HEK293 (cell line): Measurements from ENCODE around the gene VEPH1.

Source experiments
- CTCF ChIA-PET: fragments of 350-600 bp; formaldehyde crosslinking; extraction: SDS; loops from one replicate; lab custom pipeline; 2021; ENCODE audit warnings: antibody characterized with exemption; lab: Yijun Ruan, JAX
- POLR2A ChIA-PET: fragments of 300-600 bp; formaldehyde crosslinking; extraction: SDS; loops from one replicate; lab custom pipeline; 2020; ENCODE audit warnings: antibody characterized with exemption, inconsistent platforms; lab: Yijun Ruan, JAX
- H3K27ac ChIP-seq: fragments of 200-500 bp; sonication (Bioruptor generic); 2 replicates; pipeline ENCODE4 v1.5.1; 2014; ENCODE audit warnings: low read depth, low read length, control low read depth, inconsistent platforms; ENCODE audit errors: extremely low read depth
- H3K36me3 ChIP-seq, 2 experiments: fragments of 200-500 bp in 1 of 2; sonication (Bioruptor generic) in 1 of 2; 1 replicate in 1 of 2; 2 replicates in 1 of 2; pipeline ENCODE4 v1.5.1; 2014 to 2017; ENCODE audit warnings: inconsistent platforms in 2 of 2, low read length in 2 of 2; ENCODE audit not compliant: control insufficient read depth in 2 of 2, insufficient read depth in 1 of 2
- H3K4me1 ChIP-seq: fragments of 200-500 bp; sonication (Bioruptor generic); 2 replicates; pipeline ENCODE4 v1.5.1; 2014; ENCODE audit warnings: mild to moderate bottlenecking, low read length, inconsistent platforms; ENCODE audit not compliant: control insufficient read depth, insufficient read depth
- H3K4me3 ChIP-seq: 2 replicates; pipeline ENCODE4 v1.5.1; 2011; ENCODE audit warnings: low read depth, mild to moderate bottlenecking, control low read depth, low read length, moderate library complexity
- H3K9me3 ChIP-seq: fragments of 200-500 bp; sonication (Bioruptor generic); 2 replicates; pipeline ENCODE4 v1.5.1; 2014; ENCODE audit warnings: low read depth, low read length, inconsistent platforms; ENCODE audit not compliant: control insufficient read depth, insufficient read depth
- CTCF ChIP-seq: fragments of 450-650 bp; formaldehyde crosslinking; IDR thresholded peaks from 2 replicates; pipeline ENCODE4 v1.5.1; 2016; ENCODE audit warnings: missing biosample characterization, missing genetic modification characterization
- HOXC10 ChIP-seq: sonication (generic); formaldehyde crosslinking; IDR thresholded peaks from 2 replicates; pipeline ENCODE4 v1.8.1; 2023; ENCODE audit warnings: mild to moderate bottlenecking, missing genetic modification reagents
- INSM2 ChIP-seq: fragments of 450-650 bp; formaldehyde crosslinking; IDR thresholded peaks from 2 replicates; pipeline ENCODE4 v1.5.1; 2016; ENCODE audit warnings: missing biosample characterization, missing genetic modification characterization
- KLF17 ChIP-seq: fragments of 450-650 bp; formaldehyde crosslinking; IDR thresholded peaks from 2 replicates; pipeline ENCODE4 v1.5.1; 2016; ENCODE audit warnings: missing biosample characterization, missing genetic modification characterization
- MYNN ChIP-seq: fragments of 450-650 bp; formaldehyde crosslinking; IDR thresholded peaks from 2 replicates; pipeline ENCODE4 v1.5.1; 2016; ENCODE audit warnings: missing biosample characterization, missing genetic modification characterization, borderline replicate concordance
- PRDM10 ChIP-seq: fragments of 450-650 bp; formaldehyde crosslinking; IDR thresholded peaks from 2 replicates; pipeline ENCODE4 v1.5.1; 2016; ENCODE audit warnings: missing biosample characterization, missing genetic modification characterization
- ZBTB6 ChIP-seq: fragments of 450-650 bp; formaldehyde crosslinking; IDR thresholded peaks from 2 replicates; pipeline ENCODE4 v1.5.1; 2017; ENCODE audit warnings: missing biosample characterization, missing genetic modification characterization
- ZNF174 ChIP-seq: fragments of 450-650 bp; formaldehyde crosslinking; IDR thresholded peaks from 2 replicates; pipeline ENCODE4 v1.5.0; 2017; ENCODE audit warnings: missing biosample characterization, mild to moderate bottlenecking, missing genetic modification characterization
- ZNF2 ChIP-seq: fragments of 450-650 bp; formaldehyde crosslinking; IDR thresholded peaks from 2 replicates; pipeline ENCODE4 v1.5.1; 2016; ENCODE audit warnings: missing biosample characterization, missing genetic modification characterization
- ZNF202 ChIP-seq: fragments of 450-650 bp; formaldehyde crosslinking; IDR thresholded peaks from 2 replicates; pipeline ENCODE4 v1.5.1; 2016; ENCODE audit warnings: missing biosample characterization, missing genetic modification characterization, borderline replicate concordance
- ZNF280C ChIP-seq: fragments of 450-650 bp; formaldehyde crosslinking; IDR thresholded peaks from 2 replicates; pipeline ENCODE4 v1.5.1; 2016; ENCODE audit warnings: missing biosample characterization, missing genetic modification characterization
- ZNF558 ChIP-seq: fragments of 450-650 bp; formaldehyde crosslinking; IDR thresholded peaks from 2 replicates; pipeline ENCODE4 v1.5.1; 2016; ENCODE audit warnings: missing biosample characterization, missing genetic modification characterization
- ZNF560 ChIP-seq: fragments of 450-650 bp; formaldehyde crosslinking; IDR thresholded peaks from 2 replicates; pipeline ENCODE4 v1.5.1; 2017; ENCODE audit warnings: missing biosample characterization, missing genetic modification characterization, borderline replicate concordance
- ZNF580 ChIP-seq: fragments of 450-650 bp; formaldehyde crosslinking; IDR thresholded peaks from 2 replicates; pipeline ENCODE4 v1.5.1; 2016; ENCODE audit warnings: missing biosample characterization, missing genetic modification characterization
- ZNF600 ChIP-seq: fragments of 450-650 bp; formaldehyde crosslinking; IDR thresholded peaks from 2 replicates; pipeline ENCODE4 v1.5.1; 2016; ENCODE audit warnings: missing biosample characterization, missing genetic modification characterization
- ZNF629 ChIP-seq: fragments of 450-650 bp; formaldehyde crosslinking; IDR thresholded peaks from 2 replicates; pipeline ENCODE4 v1.5.1; 2017; ENCODE audit warnings: missing biosample characterization, missing genetic modification characterization
- ZNF830 ChIP-seq: fragments of 450-650 bp; IDR thresholded peaks from 2 replicates; pipeline ENCODE4 v1.5.0; 2018; ENCODE audit warnings: missing biosample characterization, missing genetic modification characterization, low read depth, mild to moderate bottlenecking, moderate library complexity
- TF ChIP-seq, protein P1 (sequence below): fragments of 450-650 bp; formaldehyde crosslinking; IDR thresholded peaks from 2 replicates; pipeline ENCODE4 v1.5.1; 2016; ENCODE audit warnings: missing biosample characterization, missing genetic modification characterization

Gene VEPH1

GRCh38 chr3:157465741-157466140 lies 37.5 kb downstream of the VEPH1 start (continued):
- TF ChIP-seq ZNF280C, result no peak
- TF ChIP-seq CTCF (tag by site-specific recombination), result no peak

DNA sequence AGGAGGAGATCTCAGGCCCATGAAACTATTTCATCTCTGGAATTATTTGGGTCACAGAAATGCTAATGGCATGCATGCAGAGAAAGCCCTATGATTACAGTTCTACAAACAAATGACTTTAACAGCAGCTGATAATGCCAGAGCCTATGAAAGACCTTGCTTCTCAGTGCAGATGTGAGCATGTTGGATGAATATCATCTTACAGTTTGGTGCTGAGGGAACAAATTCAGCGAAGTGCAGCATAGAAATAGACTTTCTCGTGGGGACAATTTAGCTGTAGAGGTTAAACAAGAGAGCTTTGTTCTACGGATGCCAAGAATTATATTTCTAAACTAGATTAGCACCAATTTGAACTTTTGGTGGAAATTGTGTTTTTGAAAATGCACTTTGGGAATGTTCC lies 38.9 kb downstream of the VEPH1 start:
- Histone ChIP-seq H3K4me1 (no peaks in the 10 kb centered on the region), H3K4me3 (no peak overlapping the region), H3K27ac (no peak overlapping the region), H3K36me3 (no peaks in the 10 kb centered on the region), H3K9me3 (no peaks in the 10 kb centered on the region)
- POLR2A ChIA-PET, result no interaction called here
- no peak for TF ChIP-seq ZNF174 (tag by site-specific recombination)
- TF ChIP-seq ZNF558 (tag by site-specific recombination), result no peak
- TF ChIP-seq ZNF629, result no peak
- TF ChIP-seq HOXC10 (CRISPR knock-in tag), result no peak
- TF ChIP-seq MYNN, result no peak
- no peak for TF ChIP-seq ZNF830 (tag by site-specific recombination)
- TF ChIP-seq KLF17, result no peak
- CTCF ChIA-PET, result no interaction called here

- no peak overlapping the region for H3K4me3 ChIP-seq
- CTCF ChIA-PET, result no interaction called here
- H3K27ac ChIP-seq, result no peak overlapping the region
- no peaks in the 10 kb centered on the region for H3K4me1 ChIP-seq
- POLR2A ChIA-PET, result no interaction called here
- H3K9me3 ChIP-seq, result no peaks in the 10 kb centered on the region
- H3K36me3 ChIP-seq, result no peaks in the 10 kb centered on the region
- TF ChIP-seq PRDM10 (tag by site-specific recombination) (no peak), ZNF600 (tag by site-specific recombination) (no peak), INSM2 (tag by site-specific recombination) (no peak), ZNF202 (tag by site-specific recombination) (no peak), ZNF580 (tag by site-specific recombination) (no peak), ZNF560 (no peak), ZNF558 (tag by site-specific recombination) (no peak), ZBTB6 (tag by site-specific recombination) (no peak), KLF17 (no peak), ZNF2 (tag by site-specific recombination) (no peak)
- TF ChIP-seq, protein P1, sequence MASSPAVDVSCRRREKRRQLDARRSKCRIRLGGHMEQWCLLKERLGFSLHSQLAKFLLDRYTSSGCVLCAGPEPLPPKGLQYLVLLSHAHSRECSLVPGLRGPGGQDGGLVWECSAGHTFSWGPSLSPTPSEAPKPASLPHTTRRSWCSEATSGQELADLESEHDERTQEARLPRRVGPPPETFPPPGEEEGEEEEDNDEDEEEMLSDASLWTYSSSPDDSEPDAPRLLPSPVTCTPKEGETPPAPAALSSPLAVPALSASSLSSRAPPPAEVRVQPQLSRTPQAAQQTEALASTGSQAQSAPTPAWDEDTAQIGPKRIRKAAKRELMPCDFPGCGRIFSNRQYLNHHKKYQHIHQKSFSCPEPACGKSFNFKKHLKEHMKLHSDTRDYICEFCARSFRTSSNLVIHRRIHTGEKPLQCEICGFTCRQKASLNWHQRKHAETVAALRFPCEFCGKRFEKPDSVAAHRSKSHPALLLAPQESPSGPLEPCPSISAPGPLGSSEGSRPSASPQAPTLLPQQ (tag by site-specific recombination), result no peak
These were observed 39.4 kb downstream of the VEPH1 start for GRCh38 chr3:157463816-157464215.
